ENCODE data around the gene ZNF100. TPM values are rescaled to one million over a fixed set of nuclear protein-coding genes. Genes with fewer than 3 reads are reported as not detected.

ZNF100 gene
- total RNA-seq, 1 experiment from 2014 or later: 8.5 TPM

DNA sequence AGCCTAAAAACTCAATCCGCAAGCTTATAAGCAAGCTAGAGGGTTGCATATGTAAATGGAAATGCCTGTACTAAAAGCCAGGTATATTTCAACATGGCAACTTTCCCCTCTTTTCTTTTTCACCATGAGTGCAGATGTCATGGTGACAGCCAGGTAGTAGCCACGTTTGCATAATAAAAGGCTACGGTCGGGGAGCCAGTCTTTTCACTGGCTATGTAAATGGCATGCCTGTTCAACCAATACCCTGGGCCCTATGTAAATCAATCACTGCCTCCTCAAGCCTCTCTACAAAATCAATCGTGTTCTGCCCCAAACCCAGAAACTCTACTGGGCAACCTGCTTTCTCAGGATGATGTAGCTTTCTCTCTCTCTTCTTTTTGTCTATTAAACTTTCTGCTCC, 87.4 kb downstream of the ZNF100 start:
- no peaks in the 10 kb centered on the region for H3K36me3 ChIP-seq (ENCODE audit: control insufficient read depth in 1 of 2, insufficient read depth in 2 of 2, low read length in 2 of 2)
- TF ChIP-seq YY1 (IDR thresholded peaks at IDR 0.05; ENCODE audit: extremely low read depth, insufficient replicate concordance, low read depth, low read length): no peak
- no peak for TF ChIP-seq POLR2A (IDR thresholded peaks at IDR 0.05; ENCODE audit: borderline replicate concordance, extremely low read depth, insufficient read depth, insufficient read length)
- TF ChIP-seq ZFX (IDR thresholded peaks at IDR 0.05): no peak
- no peak for TF ChIP-seq EGR1 (IDR thresholded peaks at IDR 0.05; ENCODE audit: low read depth)
- TF ChIP-seq JUND (IDR thresholded peaks at IDR 0.05): no peak
- TF ChIP-seq TCF7L2 (IDR thresholded peaks at IDR 0.05; ENCODE audit: borderline replicate concordance, extremely low read depth, insufficient read depth, insufficient read length): no peak
- TF ChIP-seq, protein P1, sequence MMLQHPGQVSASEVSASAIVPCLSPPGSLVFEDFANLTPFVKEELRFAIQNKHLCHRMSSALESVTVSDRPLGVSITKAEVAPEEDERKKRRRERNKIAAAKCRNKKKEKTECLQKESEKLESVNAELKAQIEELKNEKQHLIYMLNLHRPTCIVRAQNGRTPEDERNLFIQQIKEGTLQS (IDR thresholded peaks at IDR 0.05): no peak
- TF ChIP-seq, protein P2, sequence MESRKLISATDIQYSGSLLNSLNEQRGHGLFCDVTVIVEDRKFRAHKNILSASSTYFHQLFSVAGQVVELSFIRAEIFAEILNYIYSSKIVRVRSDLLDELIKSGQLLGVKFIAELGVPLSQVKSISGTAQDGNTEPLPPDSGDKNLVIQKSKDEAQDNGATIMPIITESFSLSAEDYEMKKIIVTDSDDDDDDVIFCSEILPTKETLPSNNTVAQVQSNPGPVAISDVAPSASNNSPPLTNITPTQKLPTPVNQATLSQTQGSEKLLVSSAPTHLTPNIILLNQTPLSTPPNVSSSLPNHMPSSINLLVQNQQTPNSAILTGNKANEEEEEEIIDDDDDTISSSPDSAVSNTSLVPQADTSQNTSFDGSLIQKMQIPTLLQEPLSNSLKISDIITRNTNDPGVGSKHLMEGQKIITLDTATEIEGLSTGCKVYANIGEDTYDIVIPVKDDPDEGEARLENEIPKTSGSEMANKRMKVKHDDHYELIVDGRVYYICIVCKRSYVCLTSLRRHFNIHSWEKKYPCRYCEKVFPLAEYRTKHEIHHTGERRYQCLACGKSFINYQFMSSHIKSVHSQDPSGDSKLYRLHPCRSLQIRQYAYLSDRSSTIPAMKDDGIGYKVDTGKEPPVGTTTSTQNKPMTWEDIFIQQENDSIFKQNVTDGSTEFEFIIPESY (IDR thresholded peaks at IDR 0.05; ENCODE audit: extremely low read depth, insufficient replicate concordance, low read length): no peak
- TF ChIP-seq, protein P3, sequence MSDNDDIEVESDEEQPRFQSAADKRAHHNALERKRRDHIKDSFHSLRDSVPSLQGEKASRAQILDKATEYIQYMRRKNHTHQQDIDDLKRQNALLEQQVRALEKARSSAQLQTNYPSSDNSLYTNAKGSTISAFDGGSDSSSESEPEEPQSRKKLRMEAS (IDR thresholded peaks at IDR 0.05): no peak
- no peak overlapping the region for H3K9ac ChIP-seq (ENCODE audit: low read length)
- no peak overlapping the region for H3K4me3 ChIP-seq (replicated peaks in 1 of 2; ENCODE audit: low read depth in 1 of 2, low read length in 2 of 2)
- H2AFZ ChIP-seq (ENCODE audit: low read depth, low read length, poor library complexity, severe bottlenecking): no peak overlapping the region
- H3K79me2 ChIP-seq (ENCODE audit: insufficient read depth, low read length): no peaks in the 10 kb centered on the region
- ATAC-seq (no peak), DNase-seq (ENCODE audit: low read depth, low spot score) (no peak)
- H3K27me3 ChIP-seq (ENCODE audit: insufficient read depth, low read length): no peaks in the 10 kb centered on the region
- H3K9me2 ChIP-seq (ENCODE audit: insufficient read depth): no peaks in the 10 kb centered on the region
- H3K4me1 ChIP-seq (ENCODE audit: control insufficient read depth in 1 of 2, insufficient read depth in 2 of 2, low read length in 2 of 2): no peaks in the 10 kb centered on the region
- peaks cover 0 to 21% of the 10 kb centered on the region in 2 experiments; a peak in 2 of 4 replicates for H3K9me3 ChIP-seq (ENCODE audit: control insufficient read depth in 1 of 2, insufficient read depth in 1 of 2, low read depth in 1 of 2, low read length in 2 of 2)
- no peaks in the 10 kb centered on the region for H4K20me1 ChIP-seq (ENCODE audit: insufficient read depth)
- no TSS peak for BruUV-seq (replicated peaks)
- POLR2A ChIA-PET: no interaction called here
- intact Hi-C loops (cut with micrococcal nuclease): no loop called here
- RAD21 ChIA-PET (ENCODE audit: low non-redundant PET in 1 of 2, low total read pairs in 2 of 2, uncharacterized antibody in 2 of 2, unreplicated experiment in 2 of 2): no interaction called here
- H3K27ac ChIP-seq (ENCODE audit: low read depth, low read length): no peak overlapping the region
- no peak overlapping the region for H3K4me2 ChIP-seq (ENCODE audit: low read length)
- CTCF ChIA-PET: no interaction called here

Data from HCT116 (cell line).